HEK293 (cell line): ENCODE measurements around the gene TRIM44.

Experiments used
- CTCF ChIA-PET: fragments of 350-600 bp; formaldehyde crosslinking; extraction: SDS; loops from one replicate; lab custom pipeline; 2021; ENCODE audit warnings: antibody characterized with exemption; lab: Yijun Ruan, JAX
- POLR2A ChIA-PET: fragments of 300-600 bp; formaldehyde crosslinking; extraction: SDS; loops from one replicate; lab custom pipeline; 2020; ENCODE audit warnings: antibody characterized with exemption, inconsistent platforms; lab: Yijun Ruan, JAX
- H3K27ac ChIP-seq: fragments of 200-500 bp; sonication (Bioruptor generic); 2 replicates; pipeline ENCODE4 v1.5.1; 2014; ENCODE audit warnings: low read depth, low read length, control low read depth, inconsistent platforms; ENCODE audit errors: extremely low read depth
- H3K36me3 ChIP-seq, 2 experiments: fragments of 200-500 bp in 1 of 2; sonication (Bioruptor generic) in 1 of 2; 1 replicate in 1 of 2; 2 replicates in 1 of 2; pipeline ENCODE4 v1.5.1; 2014 to 2017; ENCODE audit warnings: inconsistent platforms in 2 of 2, low read length in 2 of 2; ENCODE audit not compliant: control insufficient read depth in 2 of 2, insufficient read depth in 1 of 2
- H3K4me1 ChIP-seq: fragments of 200-500 bp; sonication (Bioruptor generic); 2 replicates; pipeline ENCODE4 v1.5.1; 2014; ENCODE audit warnings: mild to moderate bottlenecking, low read length, inconsistent platforms; ENCODE audit not compliant: control insufficient read depth, insufficient read depth
- H3K4me3 ChIP-seq: 2 replicates; pipeline ENCODE4 v1.5.1; 2011; ENCODE audit warnings: low read depth, mild to moderate bottlenecking, control low read depth, low read length, moderate library complexity
- H3K9me3 ChIP-seq: fragments of 200-500 bp; sonication (Bioruptor generic); 2 replicates; pipeline ENCODE4 v1.5.1; 2014; ENCODE audit warnings: low read depth, low read length, inconsistent platforms; ENCODE audit not compliant: control insufficient read depth, insufficient read depth
- HOXC10 ChIP-seq: sonication (generic); formaldehyde crosslinking; IDR thresholded peaks from 2 replicates; pipeline ENCODE4 v1.8.1; 2023; ENCODE audit warnings: mild to moderate bottlenecking, missing genetic modification reagents
- MYNN ChIP-seq: fragments of 450-650 bp; formaldehyde crosslinking; IDR thresholded peaks from 2 replicates; pipeline ENCODE4 v1.5.1; 2016; ENCODE audit warnings: missing biosample characterization, missing genetic modification characterization, borderline replicate concordance
- SALL2 ChIP-seq: fragments of 450-650 bp; formaldehyde crosslinking; IDR thresholded peaks from 2 replicates; pipeline ENCODE4 v1.5.0; 2017; ENCODE audit warnings: missing biosample characterization, mild to moderate bottlenecking, missing genetic modification characterization, borderline replicate concordance
- SP7 ChIP-seq: fragments of 450-650 bp; formaldehyde crosslinking; IDR thresholded peaks from 2 replicates; pipeline ENCODE4 v1.5.1; 2016; ENCODE audit warnings: missing biosample characterization, missing genetic modification characterization
- ZBTB6 ChIP-seq: fragments of 450-650 bp; formaldehyde crosslinking; IDR thresholded peaks from 2 replicates; pipeline ENCODE4 v1.5.1; 2017; ENCODE audit warnings: missing biosample characterization, missing genetic modification characterization
- ZFP3 ChIP-seq: fragments of 450-650 bp; formaldehyde crosslinking; IDR thresholded peaks from 2 replicates; pipeline ENCODE4 v1.5.1; 2016; ENCODE audit warnings: low read depth, missing biosample characterization, missing genetic modification characterization
- ZNF175 ChIP-seq: fragments of 450-650 bp; formaldehyde crosslinking; IDR thresholded peaks from 2 replicates; pipeline ENCODE4 v1.5.1; 2016; ENCODE audit warnings: missing biosample characterization, missing genetic modification characterization
- ZNF184 ChIP-seq: fragments of 450-650 bp; IDR thresholded peaks from 2 replicates; pipeline ENCODE4 v1.5.1; 2018; ENCODE audit warnings: missing biosample characterization, mild to moderate bottlenecking, missing genetic modification characterization
- ZNF24 ChIP-seq: fragments of 450-650 bp; formaldehyde crosslinking; IDR thresholded peaks from 2 replicates; pipeline ENCODE4 v1.5.1; 2016; ENCODE audit warnings: missing biosample characterization, missing genetic modification characterization
- ZNF514 ChIP-seq: fragments of 450-650 bp; formaldehyde crosslinking; IDR thresholded peaks from 2 replicates; pipeline ENCODE4 v1.5.1; 2016; ENCODE audit warnings: missing biosample characterization, missing genetic modification characterization
- ZNF621 ChIP-seq: fragments of 450-650 bp; formaldehyde crosslinking; IDR thresholded peaks from 2 replicates; pipeline ENCODE4 v1.5.1; 2017; ENCODE audit warnings: missing biosample characterization, missing genetic modification characterization
- ZNF629 ChIP-seq: fragments of 450-650 bp; formaldehyde crosslinking; IDR thresholded peaks from 2 replicates; pipeline ENCODE4 v1.5.1; 2017; ENCODE audit warnings: missing biosample characterization, missing genetic modification characterization
- ZNF830 ChIP-seq: fragments of 450-650 bp; IDR thresholded peaks from 2 replicates; pipeline ENCODE4 v1.5.0; 2018; ENCODE audit warnings: missing biosample characterization, missing genetic modification characterization, low read depth, mild to moderate bottlenecking, moderate library complexity
- ZNF837 ChIP-seq: fragments of 450-650 bp; formaldehyde crosslinking; IDR thresholded peaks from 2 replicates; pipeline ENCODE4 v1.5.1; 2016; ENCODE audit warnings: missing biosample characterization, missing genetic modification characterization
- TF ChIP-seq, protein P1 (sequence below): fragments of 450-650 bp; formaldehyde crosslinking; conservative IDR thresholded peaks from 2 replicates; pipeline ENCODE4 v1.5.1; 2016; ENCODE audit warnings: low read depth, missing biosample characterization, missing genetic modification characterization
- TF ChIP-seq, protein P2 (sequence below): fragments of 450-650 bp; formaldehyde crosslinking; IDR thresholded peaks from 2 replicates; pipeline ENCODE4 v1.5.1; 2017; ENCODE audit warnings: missing biosample characterization, missing genetic modification characterization
- TF ChIP-seq, protein P3 (sequence below): fragments of 450-650 bp; formaldehyde crosslinking; IDR thresholded peaks from 2 replicates; pipeline ENCODE4 v1.5.1; 2016; ENCODE audit warnings: missing biosample characterization, missing genetic modification characterization

The TRIM44 gene

GRCh38 chr11:35802672-35803071 is 140.1 kb downstream of the TRIM44 start (continued):
- TF ChIP-seq, protein P1, sequence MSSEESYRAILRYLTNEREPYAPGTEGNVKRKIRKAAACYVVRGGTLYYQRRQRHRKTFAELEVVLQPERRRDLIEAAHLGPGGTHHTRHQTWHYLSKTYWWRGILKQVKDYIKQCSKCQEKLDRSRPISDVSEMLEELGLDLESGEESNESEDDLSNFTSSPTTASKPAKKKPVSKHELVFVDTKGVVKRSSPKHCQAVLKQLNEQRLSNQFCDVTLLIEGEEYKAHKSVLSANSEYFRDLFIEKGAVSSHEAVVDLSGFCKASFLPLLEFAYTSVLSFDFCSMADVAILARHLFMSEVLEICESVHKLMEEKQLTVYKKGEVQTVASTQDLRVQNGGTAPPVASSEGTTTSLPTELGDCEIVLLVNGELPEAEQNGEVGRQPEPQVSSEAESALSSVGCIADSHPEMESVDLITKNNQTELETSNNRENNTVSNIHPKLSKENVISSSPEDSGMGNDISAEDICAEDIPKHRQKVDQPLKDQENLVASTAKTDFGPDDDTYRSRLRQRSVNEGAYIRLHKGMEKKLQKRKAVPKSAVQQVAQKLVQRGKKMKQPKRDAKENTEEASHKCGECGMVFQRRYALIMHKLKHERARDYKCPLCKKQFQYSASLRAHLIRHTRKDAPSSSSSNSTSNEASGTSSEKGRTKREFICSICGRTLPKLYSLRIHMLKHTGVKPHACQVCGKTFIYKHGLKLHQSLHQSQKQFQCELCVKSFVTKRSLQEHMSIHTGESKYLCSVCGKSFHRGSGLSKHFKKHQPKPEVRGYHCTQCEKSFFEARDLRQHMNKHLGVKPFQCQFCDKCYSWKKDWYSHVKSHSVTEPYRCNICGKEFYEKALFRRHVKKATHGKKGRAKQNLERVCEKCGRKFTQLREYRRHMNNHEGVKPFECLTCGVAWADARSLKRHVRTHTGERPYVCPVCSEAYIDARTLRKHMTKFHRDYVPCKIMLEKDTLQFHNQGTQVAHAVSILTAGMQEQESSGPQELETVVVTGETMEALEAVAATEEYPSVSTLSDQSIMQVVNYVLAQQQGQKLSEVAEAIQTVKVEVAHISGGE (tag by site-specific recombination), result no peak
- no peak for TF ChIP-seq ZNF837
- TF ChIP-seq ZNF184 (tag by site-specific recombination), result no peak
- TF ChIP-seq HOXC10, result no peak
- TF ChIP-seq SP7 (tag by site-specific recombination), result no peak

- no peak overlapping the region for H3K4me3 ChIP-seq
- no peak overlapping the region for H3K27ac ChIP-seq
- no peaks in the 10 kb centered on the region for H3K9me3 ChIP-seq
- H3K4me1 ChIP-seq, result no peaks in the 10 kb centered on the region
- TF ChIP-seq ZNF175 (tag by site-specific recombination) (no peak), SALL2 (tag by site-specific recombination) (no peak), ZBTB6 (tag by site-specific recombination) (no peak)
- POLR2A ChIA-PET, result no interaction called here
- H3K36me3 ChIP-seq, result peaks cover 0 to 6% of the 10 kb centered on the region in 2 experiments; a peak in 1 of 3 replicates
- CTCF ChIA-PET, result interaction anchor here (0.5 to 7.3 kb wide), 4 partner anchors 11 to 176 kb away, joined by 3 to 53 read pairs (median 4); no protein-coding TSS in a partner anchor
These were observed 140.5 kb downstream of the TRIM44 start for GRCh38 chr11:35803115-35803514.

- no peak overlapping the region for H3K27ac ChIP-seq
- H3K36me3 ChIP-seq, result peaks cover 0 to 6% of the 10 kb centered on the region in 2 experiments; a peak in 1 of 3 replicates
- no peak overlapping the region for H3K4me3 ChIP-seq
- ChIA-PET CTCF (interaction anchor here (0.8 to 7.3 kb wide), 3 partner anchors 14 to 36 kb away, joined by 3 to 53 read pairs (median 5); no protein-coding TSS in a partner anchor), POLR2A (no interaction called here)
- H3K4me1 ChIP-seq, result no peaks in the 10 kb centered on the region
- TF ChIP-seq ZNF621 (tag by site-specific recombination) (no peak), ZFP3 (tag by site-specific recombination) (no peak), ZNF830 (tag by site-specific recombination) (no peak), ZNF514 (tag by site-specific recombination) (no peak), ZBTB6 (tag by site-specific recombination) (no peak), ZNF24 (tag by site-specific recombination) (no peak), ZNF629 (no peak), MYNN (tag by site-specific recombination) (no peak)
- TF ChIP-seq, protein P2, sequence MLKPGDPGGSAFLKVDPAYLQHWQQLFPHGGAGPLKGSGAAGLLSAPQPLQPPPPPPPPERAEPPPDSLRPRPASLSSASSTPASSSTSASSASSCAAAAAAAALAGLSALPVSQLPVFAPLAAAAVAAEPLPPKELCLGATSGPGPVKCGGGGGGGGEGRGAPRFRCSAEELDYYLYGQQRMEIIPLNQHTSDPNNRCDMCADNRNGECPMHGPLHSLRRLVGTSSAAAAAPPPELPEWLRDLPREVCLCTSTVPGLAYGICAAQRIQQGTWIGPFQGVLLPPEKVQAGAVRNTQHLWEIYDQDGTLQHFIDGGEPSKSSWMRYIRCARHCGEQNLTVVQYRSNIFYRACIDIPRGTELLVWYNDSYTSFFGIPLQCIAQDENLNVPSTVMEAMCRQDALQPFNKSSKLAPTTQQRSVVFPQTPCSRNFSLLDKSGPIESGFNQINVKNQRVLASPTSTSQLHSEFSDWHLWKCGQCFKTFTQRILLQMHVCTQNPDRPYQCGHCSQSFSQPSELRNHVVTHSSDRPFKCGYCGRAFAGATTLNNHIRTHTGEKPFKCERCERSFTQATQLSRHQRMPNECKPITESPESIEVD (tag by site-specific recombination), result no peak
- TF ChIP-seq, protein P3, sequence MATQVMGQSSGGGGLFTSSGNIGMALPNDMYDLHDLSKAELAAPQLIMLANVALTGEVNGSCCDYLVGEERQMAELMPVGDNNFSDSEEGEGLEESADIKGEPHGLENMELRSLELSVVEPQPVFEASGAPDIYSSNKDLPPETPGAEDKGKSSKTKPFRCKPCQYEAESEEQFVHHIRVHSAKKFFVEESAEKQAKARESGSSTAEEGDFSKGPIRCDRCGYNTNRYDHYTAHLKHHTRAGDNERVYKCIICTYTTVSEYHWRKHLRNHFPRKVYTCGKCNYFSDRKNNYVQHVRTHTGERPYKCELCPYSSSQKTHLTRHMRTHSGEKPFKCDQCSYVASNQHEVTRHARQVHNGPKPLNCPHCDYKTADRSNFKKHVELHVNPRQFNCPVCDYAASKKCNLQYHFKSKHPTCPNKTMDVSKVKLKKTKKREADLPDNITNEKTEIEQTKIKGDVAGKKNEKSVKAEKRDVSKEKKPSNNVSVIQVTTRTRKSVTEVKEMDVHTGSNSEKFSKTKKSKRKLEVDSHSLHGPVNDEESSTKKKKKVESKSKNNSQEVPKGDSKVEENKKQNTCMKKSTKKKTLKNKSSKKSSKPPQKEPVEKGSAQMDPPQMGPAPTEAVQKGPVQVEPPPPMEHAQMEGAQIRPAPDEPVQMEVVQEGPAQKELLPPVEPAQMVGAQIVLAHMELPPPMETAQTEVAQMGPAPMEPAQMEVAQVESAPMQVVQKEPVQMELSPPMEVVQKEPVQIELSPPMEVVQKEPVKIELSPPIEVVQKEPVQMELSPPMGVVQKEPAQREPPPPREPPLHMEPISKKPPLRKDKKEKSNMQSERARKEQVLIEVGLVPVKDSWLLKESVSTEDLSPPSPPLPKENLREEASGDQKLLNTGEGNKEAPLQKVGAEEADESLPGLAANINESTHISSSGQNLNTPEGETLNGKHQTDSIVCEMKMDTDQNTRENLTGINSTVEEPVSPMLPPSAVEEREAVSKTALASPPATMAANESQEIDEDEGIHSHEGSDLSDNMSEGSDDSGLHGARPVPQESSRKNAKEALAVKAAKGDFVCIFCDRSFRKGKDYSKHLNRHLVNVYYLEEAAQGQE, result no peak
- no peaks in the 10 kb centered on the region for H3K9me3 ChIP-seq
These were observed 142.0 kb downstream of the TRIM44 start for GRCh38 chr11:35804451-35805040.
